IMR-90 (cell line): ENCODE measurements around the gene EPB41L5.

Experiments used
- CEBPB ChIP-seq: IDR thresholded peaks from 2 replicates; pipeline ENCODE4 v1.6.1; 2012; ENCODE audit warnings: low read depth, low read length, improper control_type of control experiment
- CTCF ChIP-seq: conservative IDR thresholded peaks from 2 replicates; pipeline ENCODE4 v1.5.1; 2012; ENCODE audit warnings: mild to moderate bottlenecking, low read depth, low read length, improper control_type of control experiment
- RAD21 ChIP-seq: IDR thresholded peaks from 2 replicates; pipeline ENCODE4 v1.6.1; 2012; ENCODE audit warnings: low read length, improper control_type of control experiment
- RCOR1 ChIP-seq: IDR thresholded peaks from 2 replicates; pipeline ENCODE4 v1.6.1; 2012; ENCODE audit warnings: mild to moderate bottlenecking, low read length, improper control_type of control experiment; ENCODE audit not compliant: insufficient replicate concordance
- SMC3 ChIP-seq: fragments of 150-350 bp; IDR thresholded peaks from 2 replicates; pipeline ENCODE4 v1.6.1; 2016; ENCODE audit warnings: low read depth, mild to moderate bottlenecking, antibody characterized with exemption, low read length, moderate library complexity
- USF2 ChIP-seq: fragments of 150-350 bp; IDR thresholded peaks from 2 replicates; pipeline ENCODE4 v1.6.1; 2017; ENCODE audit warnings: mild to moderate bottlenecking, antibody characterized with exemption, low read length, low read depth

DNA sequence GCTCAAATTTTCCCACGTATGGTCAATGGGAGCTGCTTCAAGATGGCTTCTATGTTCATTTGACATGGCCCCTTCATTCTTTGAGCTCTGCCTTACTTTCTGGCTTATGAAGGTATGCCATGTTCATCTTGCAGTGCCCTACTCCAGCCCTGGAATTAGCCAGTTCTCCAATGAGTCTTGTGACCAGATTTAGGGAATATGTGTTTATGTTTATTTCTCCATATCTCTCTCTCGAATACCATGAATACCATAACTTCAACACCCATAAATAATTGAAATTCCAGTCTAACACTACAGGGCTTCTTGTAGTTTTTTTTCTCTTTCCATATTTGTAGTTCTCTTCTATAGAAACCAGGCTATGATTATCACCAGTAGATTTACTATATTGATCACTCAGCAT lies 39.7 kb downstream of the EPB41L5 start:
- TF ChIP-seq CEBPB (no peak), CTCF (no peak), RAD21 (no peak), SMC3 (no peak), USF2 (no peak), RCOR1 (no peak)
